ENCODE results near the gene CCDC85B.

GRCh38 chr11:65934014-65934413 is 43.5 kb downstream of the CCDC85B start:
- TF ChIP-seq CTCF (IDR thresholded peaks at IDR 0.05; ENCODE audit: control extremely low read depth in 1 of 3, insufficient read depth in 1 of 3, low read depth in 1 of 3, low read length in 3 of 3) (no peak), POLR2A (IDR thresholded peaks at IDR 0.05; ENCODE audit: control extremely low read depth in 1 of 2, low read depth in 2 of 2, low read length in 2 of 2) (no peak), SIN3A (conservative IDR thresholded peaks at IDR 0.05 in 1 of 2, IDR thresholded peaks at IDR 0.05 in 1 of 2; ENCODE audit: low read depth in 1 of 2, low read length in 2 of 2) (no peak), GABPA (IDR thresholded peaks at IDR 0.05; ENCODE audit: borderline replicate concordance, insufficient read depth, low read length) (no peak), ZNF274 (IDR thresholded peaks at IDR 0.05; ENCODE audit: borderline replicate concordance, extremely low read depth, low read length) (no peak), EZH2 (IDR thresholded peaks at IDR 0.05; ENCODE audit: low read depth, low read length, severe bottlenecking) (no peak), RAD21 (IDR thresholded peaks at IDR 0.05 in 1 of 2, conservative IDR thresholded peaks at IDR 0.05 in 1 of 2; ENCODE audit: low read depth in 2 of 2, low read length in 2 of 2) (no peak), EGR1 (IDR thresholded peaks at IDR 0.05; ENCODE audit: borderline replicate concordance, low read depth, low read length) (no peak), CHD7 (IDR thresholded peaks at IDR 0.05; ENCODE audit: insufficient replicate concordance, low read length) (no peak)

Data from H1 (cell line).